GM12801 (cell line): Measurements from ENCODE around the gene FAM234A.

Experiments
- CTCF ChIP-seq: IDR thresholded peaks from one replicate; pipeline ENCODE4 v1.5.1; 2011; ENCODE audit warnings: control low read depth; ENCODE audit not compliant: insufficient read length; ENCODE audit errors: extremely low read depth

Gene FAM234A

GRCh38 chr16:269061-269796, 34.6 kb downstream of the FAM234A start:
- no peak for TF ChIP-seq CTCF

GRCh38 chr16:270381-271255, 36.0 kb downstream of the FAM234A start:
- no peak for TF ChIP-seq CTCF

GRCh38 chr16:272633-273546, 38.3 kb downstream of the FAM234A start:
- TF ChIP-seq CTCF, result no peak

- no peak for TF ChIP-seq CTCF
Observed at GRCh38 chr16:273547-274421, 39.2 kb downstream of the FAM234A start.

- TF ChIP-seq CTCF, result no peak
Observed at GRCh38 chr16:275041-275641, 40.5 kb downstream of the FAM234A start.

GRCh38 chr16:275786-276232, 41.2 kb downstream of the FAM234A start, which contains the start of gene RGS11:
Gene RGS11, minus strand, starts transcription at chr16:275944. Its CDS starts 33 bp downstream, at chr16:275911.
- TF ChIP-seq CTCF, result no peak
